Mononuclear cell (primary cell): ENCODE results near the gene UGT1A3. TPM values are rescaled to one million over a fixed set of nuclear protein-coding genes. Genes with fewer than 3 reads are reported as not detected.

Experiments
- H3K27me3 ChIP-seq: 2 replicates; pipeline ENCODE4 v1.6.0; 2011; ENCODE audit warnings: low read length, control low read depth; ENCODE audit not compliant: insufficient read depth
- H3K4me1 ChIP-seq: 2 replicates; pipeline ENCODE4 v1.5.1; 2011; ENCODE audit warnings: mild to moderate bottlenecking, low read length, control low read depth; ENCODE audit not compliant: insufficient read depth
- H3K4me3 ChIP-seq: 2 replicates; pipeline ENCODE4 v1.5.1; 2011; ENCODE audit warnings: mild to moderate bottlenecking, low read length, moderate library complexity
- H3K9me3 ChIP-seq: 2 replicates; pipeline ENCODE4 v1.5.1; 2011; ENCODE audit warnings: low read depth, mild to moderate bottlenecking, control low read depth, low read length
- total RNA-seq: library from RNA; depleted of rRNA; stranded (reverse); fragments of >200 nt; gene quantifications from one replicate; pipeline ENCODE4 v1.2.3, GENCODE V29; 2012

UGT1A3 gene
- total RNA-seq, 1 donor = not detected

DNA sequence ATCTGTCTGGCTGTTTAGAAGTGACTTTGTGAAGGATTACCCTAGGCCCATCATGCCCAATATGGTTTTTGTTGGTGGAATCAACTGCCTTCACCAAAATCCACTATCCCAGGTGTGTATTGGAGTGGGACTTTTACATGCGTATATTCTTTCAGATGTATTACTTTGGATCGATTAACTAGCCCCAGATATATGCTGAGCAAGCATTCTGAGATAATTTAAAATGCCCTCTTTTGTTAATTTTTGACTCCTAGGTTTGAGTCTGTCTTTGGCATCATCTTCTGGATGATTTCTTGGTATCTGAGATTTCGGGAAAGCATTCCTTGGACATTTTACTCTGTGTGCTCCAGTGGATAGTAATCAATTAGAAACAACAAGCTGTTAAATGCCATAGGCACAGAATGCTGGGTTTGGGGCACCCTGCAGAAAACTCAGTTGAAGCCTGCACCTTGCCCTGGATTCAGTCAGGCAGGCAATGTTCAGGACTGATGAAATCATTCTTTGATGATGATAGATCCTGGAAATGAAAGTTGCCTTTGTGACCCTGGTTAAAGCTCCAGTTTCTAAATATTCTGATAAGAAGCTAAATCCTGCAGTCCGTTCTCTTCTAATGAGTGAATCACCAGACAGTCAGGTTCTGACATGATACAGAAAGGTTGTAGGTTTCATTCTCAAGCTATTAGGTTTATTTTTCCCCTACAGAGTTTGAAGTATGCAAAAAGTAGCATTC is 32.4 kb downstream of the UGT1A3 start:
- Histone ChIP-seq H3K27me3 (no peaks in the 10 kb centered on the region), H3K9me3 (no peaks in the 10 kb centered on the region), H3K4me1 (no peaks in the 10 kb centered on the region), H3K4me3 (no peak overlapping the region)

DNA sequence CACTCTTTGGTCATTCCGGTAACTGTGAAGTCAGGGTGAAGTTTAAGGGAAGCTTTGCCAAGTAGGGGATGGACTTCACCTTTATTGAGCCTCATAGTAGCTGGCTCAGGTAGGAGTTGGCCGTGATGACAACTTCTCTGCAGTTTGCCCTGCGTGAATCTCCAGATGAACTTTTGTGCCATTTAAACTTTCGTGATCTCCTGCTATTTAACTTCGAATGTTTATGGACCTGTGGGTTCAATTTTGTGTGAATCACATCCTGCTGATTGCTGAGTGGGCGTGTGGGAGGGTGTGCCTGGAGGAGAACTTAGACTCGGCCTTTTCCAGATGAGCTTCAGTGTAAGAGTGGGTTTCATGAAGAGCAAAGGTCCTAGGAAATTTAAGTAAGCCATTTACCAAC is 35.4 kb downstream of the UGT1A3 start:
- Histone ChIP-seq H3K4me1 (no peaks in the 10 kb centered on the region), H3K27me3 (peaks cover 2% of the 10 kb centered on the region), H3K4me3 (no peak overlapping the region), H3K9me3 (no peaks in the 10 kb centered on the region)

DNA sequence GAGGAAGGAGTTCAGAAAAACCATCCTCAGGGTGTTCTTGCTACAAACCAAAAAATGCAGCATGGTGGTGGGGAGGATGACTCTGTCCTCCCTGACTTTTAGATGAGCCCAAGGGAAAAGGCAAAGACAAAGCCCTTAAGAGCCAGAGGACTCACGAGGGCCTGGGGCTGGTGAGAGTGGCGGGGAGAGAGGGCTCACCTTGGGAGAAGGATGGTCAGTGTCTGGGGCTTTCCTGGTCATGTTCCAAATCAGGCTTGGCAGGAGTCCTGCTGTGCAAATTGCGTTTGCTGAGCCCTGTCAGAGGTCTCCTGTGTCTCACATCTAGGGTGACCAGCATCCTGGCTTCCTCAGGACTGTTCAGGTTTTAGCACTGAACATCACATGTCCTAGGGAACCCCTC is 35.9 kb downstream of the UGT1A3 start:
- H3K4me3 ChIP-seq = no peak overlapping the region
- H3K4me1 ChIP-seq = no peaks in the 10 kb centered on the region
- H3K27me3 ChIP-seq = peaks cover 2% of the 10 kb centered on the region
- H3K9me3 ChIP-seq = no peaks in the 10 kb centered on the region

DNA sequence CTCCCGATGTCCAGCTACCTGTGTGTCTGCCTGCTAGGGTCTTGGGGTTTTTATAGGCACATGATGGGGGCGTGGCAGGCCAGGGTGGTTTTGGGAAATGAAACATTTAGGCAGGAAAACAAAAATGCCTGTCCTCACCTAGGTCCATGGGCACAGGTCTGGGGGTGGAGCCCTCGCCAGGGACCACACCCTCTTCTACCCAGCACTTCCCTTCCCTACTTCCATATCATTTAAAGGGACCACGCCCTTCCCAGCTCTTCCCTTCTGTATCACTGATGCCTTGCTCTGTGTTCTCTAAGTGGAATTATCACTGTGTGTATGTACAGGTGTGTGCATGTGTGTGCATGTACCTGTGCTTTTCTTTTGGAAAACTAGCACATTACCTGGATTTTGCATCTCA is 37.6 kb downstream of the UGT1A3 start:
- H3K9me3 ChIP-seq = no peaks in the 10 kb centered on the region
- H3K4me3 ChIP-seq = no peak overlapping the region
- H3K27me3 ChIP-seq = peaks cover 2% of the 10 kb centered on the region
- no peaks in the 10 kb centered on the region for H3K4me1 ChIP-seq

DNA sequence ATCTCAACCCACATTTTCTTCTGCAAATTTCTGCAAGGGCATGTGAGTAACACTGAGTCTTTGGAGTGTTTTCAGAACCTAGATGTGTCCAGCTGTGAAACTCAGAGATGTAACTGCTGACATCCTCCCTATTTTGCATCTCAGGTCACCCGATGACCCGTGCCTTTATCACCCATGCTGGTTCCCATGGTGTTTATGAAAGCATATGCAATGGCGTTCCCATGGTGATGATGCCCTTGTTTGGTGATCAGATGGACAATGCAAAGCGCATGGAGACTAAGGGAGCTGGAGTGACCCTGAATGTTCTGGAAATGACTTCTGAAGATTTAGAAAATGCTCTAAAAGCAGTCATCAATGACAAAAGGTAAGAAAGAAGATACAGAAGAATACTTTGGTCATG is 39.2 kb downstream of the UGT1A3 start:
- Histone ChIP-seq H3K4me1 (no peaks in the 10 kb centered on the region), H3K27me3 (peaks cover 2% of the 10 kb centered on the region), H3K9me3 (no peaks in the 10 kb centered on the region), H3K4me3 (no peak overlapping the region)

DNA sequence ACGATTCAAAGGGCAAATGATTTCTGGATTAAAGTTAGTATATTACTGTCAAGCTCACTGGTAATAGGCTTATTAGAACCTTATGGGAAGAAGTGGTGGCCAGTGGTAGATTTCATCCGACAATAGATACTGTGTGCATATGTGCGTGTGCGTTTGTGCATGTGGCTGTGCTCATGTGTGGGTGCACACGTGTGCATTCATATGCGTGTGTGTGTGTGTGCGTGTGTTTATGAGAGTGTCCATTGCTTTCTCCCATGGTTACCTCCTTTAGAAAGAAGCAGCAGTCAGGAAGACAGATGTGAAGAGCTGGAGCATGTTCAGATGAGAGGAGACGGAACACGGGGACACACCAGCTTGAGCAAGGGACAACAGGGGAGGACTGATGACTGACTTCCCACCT is 40.4 kb downstream of the UGT1A3 start:
- Histone ChIP-seq H3K4me1 (no peaks in the 10 kb centered on the region), H3K27me3 (peaks cover 2% of the 10 kb centered on the region), H3K4me3 (no peak overlapping the region), H3K9me3 (no peaks in the 10 kb centered on the region)

DNA sequence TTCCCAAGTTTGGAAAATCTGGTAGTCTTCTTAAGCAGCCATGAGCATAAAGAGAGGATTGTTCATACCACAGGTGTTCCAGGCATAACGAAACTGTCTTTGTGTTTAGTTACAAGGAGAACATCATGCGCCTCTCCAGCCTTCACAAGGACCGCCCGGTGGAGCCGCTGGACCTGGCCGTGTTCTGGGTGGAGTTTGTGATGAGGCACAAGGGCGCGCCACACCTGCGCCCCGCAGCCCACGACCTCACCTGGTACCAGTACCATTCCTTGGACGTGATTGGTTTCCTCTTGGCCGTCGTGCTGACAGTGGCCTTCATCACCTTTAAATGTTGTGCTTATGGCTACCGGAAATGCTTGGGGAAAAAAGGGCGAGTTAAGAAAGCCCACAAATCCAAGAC is 43.3 kb downstream of the UGT1A3 start:
- Histone ChIP-seq H3K4me3 (no peak overlapping the region), H3K27me3 (peaks cover 2% of the 10 kb centered on the region), H3K9me3 (no peaks in the 10 kb centered on the region), H3K4me1 (no peaks in the 10 kb centered on the region)

DNA sequence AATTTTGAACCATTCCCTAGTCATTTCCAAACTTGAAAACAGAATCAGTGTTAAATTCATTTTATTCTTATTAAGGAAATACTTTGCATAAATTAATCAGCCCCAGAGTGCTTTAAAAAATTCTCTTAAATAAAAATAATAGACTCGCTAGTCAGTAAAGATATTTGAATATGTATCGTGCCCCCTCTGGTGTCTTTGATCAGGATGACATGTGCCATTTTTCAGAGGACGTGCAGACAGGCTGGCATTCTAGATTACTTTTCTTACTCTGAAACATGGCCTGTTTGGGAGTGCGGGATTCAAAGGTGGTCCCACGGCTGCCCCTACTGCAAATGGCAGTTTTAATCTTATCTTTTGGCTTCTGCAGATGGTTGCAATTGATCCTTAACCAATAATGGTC is 43.7 kb downstream of the UGT1A3 start:
- Histone ChIP-seq H3K27me3 (peaks cover 2% of the 10 kb centered on the region), H3K9me3 (no peaks in the 10 kb centered on the region), H3K4me3 (no peak overlapping the region), H3K4me1 (no peaks in the 10 kb centered on the region)

DNA sequence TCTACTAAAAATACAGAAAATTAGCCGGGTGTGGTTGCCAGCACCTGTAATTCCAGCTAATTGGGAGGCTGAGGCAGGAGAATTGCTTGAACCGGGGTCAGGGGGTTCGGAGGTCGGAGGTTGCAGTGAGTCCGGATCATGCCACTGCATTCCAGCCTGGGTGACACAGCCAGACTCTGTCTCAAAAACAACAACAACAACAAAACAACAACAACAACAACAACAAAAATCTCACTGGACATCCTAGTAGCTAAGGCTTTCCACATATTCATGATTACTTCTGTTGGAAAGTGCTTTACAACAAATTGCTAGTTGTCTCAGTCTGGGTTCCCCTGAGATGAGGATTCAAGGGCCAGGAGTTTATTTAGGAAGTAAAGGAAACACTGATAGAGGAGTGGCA is 45.0 kb downstream of the UGT1A3 start:
- Histone ChIP-seq H3K9me3 (no peaks in the 10 kb centered on the region), H3K4me3 (no peak overlapping the region), H3K4me1 (no peaks in the 10 kb centered on the region), H3K27me3 (no peaks in the 10 kb centered on the region)

DNA sequence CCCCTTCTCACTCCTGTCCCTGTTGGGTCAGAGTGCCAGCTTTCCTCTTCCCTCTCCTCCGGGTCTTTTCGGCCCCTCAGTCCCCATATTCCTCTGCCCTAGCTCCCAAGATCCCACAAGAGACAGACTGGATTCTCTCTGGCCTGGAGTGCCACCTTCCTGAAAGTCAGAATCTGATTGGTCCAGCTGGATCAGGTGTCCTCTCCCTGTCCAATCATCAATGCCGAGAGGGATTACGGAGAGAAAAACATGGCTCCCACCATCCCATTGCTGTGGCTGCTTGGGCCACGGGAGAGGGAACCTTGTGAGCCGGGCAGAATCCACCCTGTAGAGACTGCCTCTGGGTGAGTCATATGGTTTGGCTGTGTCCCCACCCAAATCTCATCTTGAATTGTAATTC is 46.6 kb downstream of the UGT1A3 start:
- Histone ChIP-seq H3K9me3 (no peaks in the 10 kb centered on the region), H3K27me3 (no peaks in the 10 kb centered on the region), H3K4me3 (no peak overlapping the region), H3K4me1 (no peaks in the 10 kb centered on the region)

DNA sequence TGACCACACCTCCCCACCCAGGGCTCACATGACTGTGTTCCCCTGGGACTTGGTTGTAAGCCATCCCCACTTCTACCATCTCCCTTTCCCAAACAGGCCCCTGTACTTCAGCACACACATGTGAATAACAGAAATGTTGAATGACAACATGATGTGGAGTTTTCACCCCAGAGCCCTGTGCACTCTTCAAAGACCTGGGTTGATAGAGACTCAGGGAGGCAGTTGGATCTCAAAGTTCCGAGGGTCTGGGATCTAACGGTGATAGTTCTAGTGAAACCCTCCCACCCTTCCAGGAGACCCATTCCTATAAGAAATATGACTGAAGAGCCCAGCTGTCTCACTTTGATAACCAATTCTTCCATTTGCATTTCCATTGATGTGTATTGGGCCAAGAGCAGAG is 49.2 kb downstream of the UGT1A3 start, which contains the start of gene MROH2A:
MROH2A (plus strand) TSS at position 301 of the 400 bp plus-strand sequence. CDS start 1,029 bp downstream, outside the sequence.
- Histone ChIP-seq H3K27me3 (no peaks in the 10 kb centered on the region), H3K9me3 (no peaks in the 10 kb centered on the region), H3K4me3 (no peak within 1 kb of the TSS), H3K4me1 (no peaks in the 10 kb centered on the region)

DNA sequence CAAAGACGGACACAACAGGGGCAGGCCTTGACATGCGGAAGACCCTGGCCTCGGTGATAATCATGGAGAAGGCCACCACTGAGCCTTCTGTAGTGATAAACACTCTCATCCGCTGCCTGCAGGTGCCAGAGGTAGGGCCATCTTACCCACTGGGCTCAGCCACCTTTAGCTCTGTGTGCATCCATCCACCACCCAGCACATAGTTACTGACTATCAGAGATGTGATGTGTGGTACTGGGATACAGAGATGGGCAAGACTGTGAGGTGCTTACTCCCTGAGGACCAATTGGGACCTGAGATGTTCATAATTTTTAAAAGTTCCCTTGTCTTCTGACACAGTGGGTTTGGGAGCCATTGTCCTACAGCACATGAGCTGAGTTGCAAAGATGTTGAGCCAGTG is 50.9 kb downstream of the UGT1A3 start:
- Histone ChIP-seq H3K4me1 (no peaks in the 10 kb centered on the region), H3K4me3 (no peak overlapping the region), H3K9me3 (no peaks in the 10 kb centered on the region), H3K27me3 (no peaks in the 10 kb centered on the region)

DNA sequence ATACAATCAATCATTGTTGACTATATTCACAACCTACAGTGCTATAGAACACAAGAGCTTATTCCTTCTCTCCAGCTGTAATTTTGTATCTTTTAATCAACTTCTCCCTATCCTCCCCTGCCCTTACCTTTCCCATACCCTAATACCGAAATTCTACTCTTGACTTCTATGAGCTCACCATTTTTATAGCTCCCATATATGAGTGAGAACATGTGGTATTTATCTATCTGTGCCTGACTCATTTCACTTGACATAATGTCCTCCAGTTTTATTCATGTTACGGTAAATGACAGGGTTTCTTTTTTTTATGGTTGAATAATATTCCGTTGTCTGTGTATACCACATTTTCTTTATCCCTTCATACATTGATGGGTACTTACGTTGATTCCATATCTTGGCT is 51.9 kb downstream of the UGT1A3 start:
- H3K9me3 ChIP-seq = no peaks in the 10 kb centered on the region
- no peaks in the 10 kb centered on the region for H3K27me3 ChIP-seq
- no peaks in the 10 kb centered on the region for H3K4me1 ChIP-seq

DNA sequence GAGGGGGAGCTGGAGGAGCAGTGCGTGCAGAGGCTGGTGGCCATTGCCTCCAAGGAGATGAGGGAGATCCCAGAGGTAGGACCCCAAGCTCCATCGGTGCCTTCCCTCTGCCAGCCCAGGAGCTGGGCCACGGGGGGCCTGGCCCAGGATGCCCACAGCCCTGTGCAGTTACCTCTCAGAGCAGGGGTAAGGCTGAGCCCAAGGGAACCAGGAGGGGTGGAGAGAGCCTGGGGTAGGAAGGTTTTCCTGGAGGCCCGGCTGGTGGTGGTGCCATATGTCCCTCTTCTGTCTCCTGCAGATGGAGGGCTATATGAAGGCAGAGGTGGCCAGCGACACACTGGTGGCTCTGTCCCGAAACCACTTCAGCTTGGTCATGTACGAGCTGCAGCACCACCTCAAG is 60.7 kb downstream of the UGT1A3 start:
- no peaks in the 10 kb centered on the region for H3K9me3 ChIP-seq
- no peaks in the 10 kb centered on the region for H3K4me1 ChIP-seq
- no peaks in the 10 kb centered on the region for H3K27me3 ChIP-seq
- H3K4me3 ChIP-seq = no peak overlapping the region

More for the DNA sequence above, 51.9 kb downstream of the UGT1A3 start:
- no peak overlapping the region for H3K4me3 ChIP-seq

DNA sequence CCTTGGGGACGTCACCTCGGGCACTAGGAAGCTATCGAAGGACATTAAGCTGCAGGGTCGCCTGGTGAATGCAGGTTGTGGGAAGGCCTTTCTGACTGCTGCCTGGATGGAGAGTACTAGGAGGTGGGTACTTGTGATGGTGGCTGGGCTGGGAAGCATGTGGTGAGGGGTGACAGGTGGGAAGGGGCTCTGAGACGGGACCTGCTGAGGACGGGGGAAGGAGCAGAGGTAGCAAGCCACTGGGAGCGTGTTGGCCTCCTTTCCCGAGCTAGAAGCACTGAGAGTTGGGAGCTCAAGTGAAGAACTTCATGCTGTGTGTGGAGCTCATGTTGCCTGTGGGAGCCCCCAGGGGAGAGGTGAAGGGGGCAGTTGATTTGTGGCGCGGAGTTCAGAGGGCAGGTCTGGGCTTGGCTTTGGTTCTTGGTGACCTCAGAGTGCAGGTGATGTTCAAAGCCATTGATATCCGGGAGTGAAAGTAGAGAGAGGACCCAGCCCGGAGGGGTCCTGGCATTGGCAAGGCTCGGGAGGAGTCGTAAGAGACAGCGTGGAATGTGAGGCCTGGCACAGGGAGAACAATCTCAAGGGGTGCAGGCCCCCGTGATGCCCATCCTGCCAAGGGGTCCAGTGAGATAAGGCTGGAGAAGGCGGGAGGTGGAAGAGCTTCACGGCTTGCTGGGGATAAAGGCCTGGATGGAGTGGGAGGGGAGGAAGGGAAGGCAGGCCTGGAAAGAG is 62.5 kb downstream of the UGT1A3 start:
- no peak overlapping the region for H3K4me3 ChIP-seq

DNA sequence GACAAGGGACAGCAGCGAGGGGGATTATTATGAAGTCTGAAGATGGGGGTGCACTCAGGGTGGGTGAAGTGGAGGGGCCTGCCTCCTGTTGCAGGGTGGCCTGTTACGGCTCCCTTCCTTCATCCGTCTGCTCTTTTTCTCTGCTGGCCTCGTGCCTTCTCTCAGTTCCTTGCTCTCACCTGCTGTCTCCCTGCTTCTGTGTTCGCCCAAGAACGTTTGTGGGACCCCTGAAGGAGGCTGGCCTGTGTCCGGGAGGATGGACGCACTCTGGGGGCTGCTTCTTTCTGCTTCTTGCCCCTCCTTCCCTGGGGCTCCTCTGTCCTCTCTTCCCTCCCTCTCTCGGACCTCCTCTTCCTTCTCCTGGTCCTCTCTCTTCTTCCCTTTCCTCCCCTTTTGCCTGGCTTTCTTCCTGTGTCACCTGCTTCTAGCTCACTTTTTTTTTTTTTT is 63.1 kb downstream of the UGT1A3 start:
- Histone ChIP-seq H3K27me3 (no peaks in the 10 kb centered on the region), H3K4me1 (no peaks in the 10 kb centered on the region), H3K4me3 (no peak overlapping the region), H3K9me3 (no peaks in the 10 kb centered on the region)

More for the DNA sequence above, 62.5 kb downstream of the UGT1A3 start:
- H3K9me3 ChIP-seq = no peaks in the 10 kb centered on the region
- H3K27me3 ChIP-seq = no peaks in the 10 kb centered on the region
- H3K4me1 ChIP-seq = no peaks in the 10 kb centered on the region
